K562 (cell line): ENCODE measurements around the gene DHODH. TPM values are rescaled to one million over a fixed set of nuclear protein-coding genes. Genes with fewer than 3 reads are reported as not detected.
A peak's percentile ranks its signal among the peaks of the same experiment; 100 is the strongest.

ENCODE experiments used
- ATAC-seq: fragments of 200-7000 bp; cut with Tn5 transposase; 3 replicates; pipeline ENCODE4 v1.9.1; 2020; ENCODE audit warnings: moderate library complexity
- BruUV-seq: library from RNA; stranded (reverse); fragments of 400-500 nt; replicated peaks from 2 replicates; lab custom pipeline; 2021; lab: Mats Ljungman, UMichigan
- CTCF ChIA-PET: fragments of 300-600 bp; formaldehyde crosslinking; extraction: SDS; loops from one replicate; lab custom pipeline; 2021; ENCODE audit warnings: low intra/inter-chr PET ratio; lab: Yijun Ruan, JAX
- POLR2A ChIA-PET: fragments of 300-600, 350-650 bp; sonication (Branson Sonifier 250); formaldehyde crosslinking; extraction: SDS; loops from one replicate; lab custom pipeline; 2021; ENCODE audit warnings: antibody characterized with exemption, inconsistent platforms; lab: Yijun Ruan, JAX
- DNase-seq, 4 experiments: peaks; one replicate each; pipeline versions ENCODE4 v3.0.0 to v3.0.0-alpha.2; 2011 to 2018; ENCODE audit warnings: low spot score in 3 of 4, mixed read lengths in 3 of 4; ENCODE audit errors: extremely low read depth in 1 of 4
- FAIRE-seq: peaks from 2 replicates; lab custom pipeline; 2011; peaks lifted over from hg19 to GRCh38; lab: Jason Lieb, UNC
- H2AFZ ChIP-seq: 2 replicates; pipeline ENCODE4 v1.6.0; 2011; ENCODE audit warnings: low read depth, low read length, control low read depth, inconsistent platforms
- H3K27ac ChIP-seq: fragments of 200-600 bp; 3 replicates; pipeline ENCODE4 v1.8.0; 2011; ENCODE audit warnings: low read depth, mild to moderate bottlenecking, control low read depth, inconsistent platforms, low read length, moderate library complexity, mixed read lengths; ENCODE audit errors: extremely low read depth
- H3K27me3 ChIP-seq, 2 experiments: fragments of 300-600 bp in 1 of 2; 2 replicates in 1 of 2; 3 replicates in 1 of 2; pipeline versions ENCODE4 v1.6.0 to v1.8.0; 2011; ENCODE audit warnings: inconsistent platforms in 2 of 2, low read length in 2 of 2, mild to moderate bottlenecking in 1 of 2, mixed read lengths in 1 of 2, moderate library complexity in 1 of 2; ENCODE audit not compliant: control insufficient read depth in 2 of 2, insufficient read depth in 2 of 2
- H3K36me3 ChIP-seq: fragments of 300-600 bp; 3 replicates; pipeline ENCODE4 v1.8.0; 2011; ENCODE audit warnings: mild to moderate bottlenecking, low read length, inconsistent platforms; ENCODE audit not compliant: control insufficient read depth, insufficient read depth
- H3K4me1 ChIP-seq, 2 experiments: fragments of 200-600 bp in 1 of 2; replicated peaks in 1 of 2; 2 replicates in 1 of 2; 3 replicates in 1 of 2; pipeline versions ENCODE4 v1.5.1 to v1.8.0; 2011; ENCODE audit warnings: inconsistent platforms in 2 of 2, low read length in 2 of 2, mild to moderate bottlenecking in 1 of 2, mixed read lengths in 1 of 2, moderate library complexity in 1 of 2; ENCODE audit not compliant: control insufficient read depth in 2 of 2, insufficient read depth in 2 of 2
- H3K4me2 ChIP-seq: 2 replicates; pipeline ENCODE4 v1.6.1; 2011; ENCODE audit warnings: low read length, control low read depth, inconsistent platforms, mixed read lengths; ENCODE audit not compliant: insufficient read depth
- H3K4me3 ChIP-seq: fragments of 200-600 bp; sonication (generic), shearing (Covaris generic); 2 replicates; pipeline ENCODE4 v1.5.1; 2016; ENCODE audit warnings: control low read depth, inconsistent platforms
- H3K79me2 ChIP-seq: fragments of 200-600 bp; 3 replicates; pipeline ENCODE4 v1.8.0; 2011; ENCODE audit warnings: low read length, inconsistent platforms; ENCODE audit not compliant: control insufficient read depth, insufficient read depth
- H3K9ac ChIP-seq, 2 experiments: 2 replicates each; pipeline versions ENCODE4 v1.6.0 to v1.6.1; 2011; ENCODE audit warnings: low read depth in 2 of 2, low read length in 2 of 2, control low read depth in 1 of 2, inconsistent platforms in 1 of 2, mild to moderate bottlenecking in 1 of 2, mixed read lengths in 1 of 2; ENCODE audit not compliant: insufficient read depth in 1 of 2
- H3K9me1 ChIP-seq: one replicate; pipeline ENCODE4 v1.6.0; 2011; ENCODE audit warnings: inconsistent platforms, mild to moderate bottlenecking, low read length, moderate library complexity; ENCODE audit not compliant: control insufficient read depth, insufficient read depth
- H3K9me3 ChIP-seq: replicated peaks from 2 replicates; pipeline ENCODE4 v1.5.1; 2011; ENCODE audit warnings: low read depth, low read length, inconsistent platforms; ENCODE audit not compliant: control insufficient read depth, insufficient read depth
- H4K20me1 ChIP-seq: replicated peaks from 2 replicates; pipeline ENCODE4 v1.6.1; 2011; ENCODE audit warnings: low read length, inconsistent platforms, mixed read lengths; ENCODE audit not compliant: control insufficient read depth, insufficient read depth
- CBFA2T3 ChIP-seq: fragments of 450-650 bp; IDR thresholded peaks from 2 replicates; pipeline ENCODE4 v1.6.1; 2017
- CHCHD3 ChIP-seq: fragments of 250-450 bp; sonication (Bioruptor Pico); IDR thresholded peaks from 2 replicates; pipeline ENCODE4 v2.1.2; 2022; ENCODE audit warnings: mild to moderate bottlenecking
- FOXJ3 ChIP-seq: sonication (generic); formaldehyde crosslinking; IDR thresholded peaks from 2 replicates; pipeline ENCODE4 v1.4.0; 2020; ENCODE audit warnings: mild to moderate bottlenecking, missing genetic modification reagents
- KDM1A ChIP-seq, 2 experiments: fragments of 450-650 bp; IDR thresholded peaks; 2 replicates each; pipeline ENCODE4 v1.6.1; 2016; ENCODE audit warnings: mild to moderate bottlenecking in 2 of 2
- NR3C1 ChIP-seq: sonication (generic); formaldehyde crosslinking; IDR thresholded peaks from 2 replicates; pipeline ENCODE4 v1.8.1; 2022; ENCODE audit warnings: missing genetic modification reagents
- POLR2AphosphoS5 ChIP-seq: IDR thresholded peaks from 2 replicates; pipeline ENCODE4 v1.6.1; 2011; ENCODE audit warnings: mild to moderate bottlenecking, low read depth, low read length, moderate library complexity; ENCODE audit not compliant: control insufficient read depth, insufficient read depth
- ZFP1 ChIP-seq: fragments of 450-650 bp; formaldehyde crosslinking; IDR thresholded peaks from 2 replicates; pipeline ENCODE4 v1.4.0; 2020; ENCODE audit warnings: mild to moderate bottlenecking, mixed read lengths
- WGBS: fragments of 100-300 bp; shearing (Covaris generic); methylation state at CpG from one replicate; pipeline ENCODE4 v1.1.6; 2016; ENCODE audit warnings: low coverage, mixed read lengths; ENCODE audit not compliant: insufficient coverage; ENCODE audit errors: missing lambda C conversion rate; 5-methylcytosine and 5-hydroxymethylcytosine counted together
- in situ Hi-C: fragments of 300-500 bp; cut with MboI; formaldehyde crosslinking; loops from 4 replicates; pipeline ENCODE4 v1.15.0; 2018; ENCODE audit warnings: inconsistent platforms, mixed read lengths
- intact Hi-C: fragments of 100-400 bp; cut with micrococcal nuclease; formaldehyde crosslinking; loops from 2 replicates; pipeline ENCODE4 v1.14.2; 2022
- polyA plus RNA-seq, 8 experiments: library from polyadenylated mRNA; depleted of rRNA in 4 of 8; stranded (reverse) in 5 of 8; unstranded in 3 of 8; fragments of >200 nt; fragmentation: Nextera tagmentation in 2 of 8; fragmentation: Illumina TruSeq in 1 of 8; extraction: Ambion mirVana in 2 of 8; extraction: Trizol in 1 of 8; gene quantifications; 2 replicates each; pipeline versions ENCODE4 v1.2.1 to v1.2.3, GENCODE V29; 2011 to 2014; ENCODE audit warnings: inconsistent platforms in 1 of 8, missing spikeins in 1 of 8
- total RNA-seq, 7 experiments: library from RNA; depleted of rRNA in 6 of 7; stranded (reverse); fragments of >200 nt in 6 of 7; fragmentation: Illumina TruSeq in 2 of 7; extraction: Trizol in 2 of 7; gene quantifications; 2 replicates each; pipeline versions ENCODE4 v1.2.1 to v1.2.3, GENCODE V29; 2011 to 2021; ENCODE audit warnings: low replicate concordance in 1 of 7
- TF ChIP-seq, protein P1 (sequence below): fragments of 250-450 bp; sonication (Bioruptor Pico); IDR thresholded peaks from 2 replicates; pipeline ENCODE4 v1.4.0; 2020

DHODH gene
- total and polyA plus RNA-seq, 9 of the 15 experiments (the other 6 are each of a cell fraction or from before 2014, with no cell fraction given), result 4.3 to 19.9 (median 12.7) TPM

DNA sequence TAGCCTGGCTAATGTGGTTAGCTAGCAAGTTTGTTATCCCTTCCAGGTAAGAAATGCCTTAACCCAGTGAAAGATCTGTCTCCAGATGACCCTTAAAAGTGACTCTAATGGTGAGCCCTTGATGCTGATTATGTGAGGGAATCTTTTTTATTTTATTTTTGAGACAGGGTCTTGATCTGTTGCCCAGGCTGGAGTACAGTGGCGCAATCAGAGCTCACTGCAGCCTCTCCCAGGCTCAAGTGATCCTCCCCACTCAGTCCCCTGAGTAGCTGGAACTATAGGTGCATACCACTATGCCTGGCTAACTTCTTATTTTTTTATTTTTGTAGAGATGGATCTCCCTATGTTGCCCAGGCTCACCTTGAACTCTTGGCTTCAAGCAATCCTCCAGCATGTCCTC is 35.0 kb downstream of the DHODH start (continued):
- TF ChIP-seq KDM1A (IDR thresholded peaks at IDR 0.05), result no peak
- TF ChIP-seq, protein P1, sequence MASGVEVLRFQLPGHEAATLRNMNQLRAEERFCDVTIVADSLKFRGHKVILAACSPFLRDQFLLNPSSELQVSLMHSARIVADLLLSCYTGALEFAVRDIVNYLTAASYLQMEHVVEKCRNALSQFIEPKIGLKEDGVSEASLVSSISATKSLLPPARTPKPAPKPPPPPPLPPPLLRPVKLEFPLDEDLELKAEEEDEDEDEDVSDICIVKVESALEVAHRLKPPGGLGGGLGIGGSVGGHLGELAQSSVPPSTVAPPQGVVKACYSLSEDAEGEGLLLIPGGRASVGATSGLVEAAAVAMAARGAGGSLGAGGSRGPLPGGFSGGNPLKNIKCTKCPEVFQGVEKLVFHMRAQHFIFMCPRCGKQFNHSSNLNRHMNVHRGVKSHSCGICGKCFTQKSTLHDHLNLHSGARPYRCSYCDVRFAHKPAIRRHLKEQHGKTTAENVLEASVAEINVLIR (CRISPR knock-in tag), result no peak
- TF ChIP-seq, all 486 proteins: peak for 0

DNA sequence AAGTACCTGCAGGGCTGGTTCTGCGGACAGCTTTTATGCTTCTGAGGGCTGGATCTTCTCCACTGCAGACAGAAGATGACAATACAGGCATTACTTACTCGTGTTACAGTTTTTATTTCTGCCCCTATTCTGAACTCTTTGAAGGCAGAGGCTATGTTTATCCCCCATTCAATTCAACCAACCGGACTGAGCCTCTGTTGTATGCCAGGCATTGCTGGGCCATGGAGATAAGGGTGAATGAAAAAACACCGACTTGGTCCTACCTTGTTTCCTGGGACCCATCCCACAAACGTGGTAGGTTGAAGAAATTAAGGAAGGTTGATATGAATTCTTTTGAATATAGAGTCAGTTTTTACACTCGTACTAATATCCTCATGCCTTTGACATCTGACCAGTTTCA is 35.8 kb downstream of the DHODH start:
- H3K9me1 ChIP-seq, result no peaks in the 10 kb centered on the region
- BruUV-seq, result no TSS peak
- intact Hi-C loops (no loop called here), in situ Hi-C loops (no loop called here)
- WGBS, result 3% methylated on average over 6 of the region's 6 CpGs
- FAIRE-seq (no peak), ATAC-seq (no peak), DNase-seq (no peak)
- H3K27me3 ChIP-seq, result no peaks in the 10 kb centered on the region; a peak in 2 of 5 replicates
- H3K4me2 ChIP-seq, result no peak overlapping the region
- H3K4me1 ChIP-seq, result no peaks in the 10 kb centered on the region; a peak in 2 of 5 replicates
- H3K36me3 ChIP-seq, result no peaks in the 10 kb centered on the region
- no peaks in the 10 kb centered on the region for H3K79me2 ChIP-seq
- H4K20me1 ChIP-seq, result no peaks in the 10 kb centered on the region
- ChIA-PET CTCF (no interaction called here), POLR2A (no interaction called here)
- H3K9ac ChIP-seq, result no peak overlapping the region
- no peak overlapping the region for H3K4me3 ChIP-seq
- 0 out of 2 replicates have a peak, but pooled peaks have one; percentile 7 for TF ChIP-seq CBFA2T3
- no peak for TF ChIP-seq POLR2AphosphoS5
- TF ChIP-seq NR3C1 (CRISPR knock-in tag), result no peak
- TF ChIP-seq ZFP1 (CRISPR knock-in tag), result no peak
- no peak for TF ChIP-seq CHCHD3 (CRISPR knock-in tag)
- no peak for TF ChIP-seq FOXJ3 (CRISPR knock-in tag)
- no peak overlapping the region for H2AFZ ChIP-seq
- H3K9me3 ChIP-seq, result no peaks in the 10 kb centered on the region
- H3K27ac ChIP-seq, result no peak overlapping the region
